H1 (cell line): ENCODE results near the gene IKZF2. TPM values are rescaled to one million over a fixed set of nuclear protein-coding genes. Genes with fewer than 3 reads are reported as not detected.

Source experiments
- CTCF ChIA-PET: fragments of 300-600 bp; sonication (Branson Sonifier 250); formaldehyde crosslinking; loops from one replicate; lab custom pipeline; 2021; ENCODE audit not compliant: partially characterized antibody; lab: Charles Lee
- POLR2A ChIA-PET: fragments of 300-600 bp; sonication (Branson Sonifier 250); formaldehyde crosslinking; loops from one replicate; lab custom pipeline; 2021; ENCODE audit warnings: inconsistent platforms; ENCODE audit not compliant: partially characterized antibody; lab: Charles Lee
- DNase-seq, 2 experiments: peaks; one replicate each; pipeline versions ENCODE4 v3.0.0 to v3.0.0-alpha.2; 2010 to 2022; ENCODE audit warnings: low spot score in 2 of 2, low read depth in 1 of 2, mixed read lengths in 1 of 2
- FAIRE-seq: peaks from 2 replicates; lab custom pipeline; 2011; peaks lifted over from hg19 to GRCh38; lab: Jason Lieb, UNC
- H2AFZ ChIP-seq: 2 replicates; pipeline ENCODE4 v1.8.1; 2012; ENCODE audit warnings: low read length, inconsistent platforms
- H2AK5ac ChIP-seq: 2 replicates; pipeline ENCODE4 v1.6.1; 2013; ENCODE audit warnings: low read depth, low read length
- H2BK120ac ChIP-seq: replicated peaks from 2 replicates; pipeline ENCODE3; 2013; ENCODE audit warnings: low read depth, low read length, inconsistent platforms
- H2BK12ac ChIP-seq: 2 replicates; pipeline ENCODE4 v1.6.1; 2013; ENCODE audit warnings: low read depth, low read length
- H2BK15ac ChIP-seq: 2 replicates; pipeline ENCODE4 v1.6.1; 2013; ENCODE audit warnings: low read length
- H2BK20ac ChIP-seq: 2 replicates; pipeline ENCODE4 v1.6.1; 2013; ENCODE audit warnings: low read length
- H2BK5ac ChIP-seq: 2 replicates; pipeline ENCODE4 v1.6.1; 2013; ENCODE audit warnings: low read depth, low read length
- H3K14ac ChIP-seq: 2 replicates; pipeline ENCODE4 v1.6.1; 2013; ENCODE audit warnings: inconsistent platforms; ENCODE audit not compliant: insufficient read length
- H3K18ac ChIP-seq: 2 replicates; pipeline ENCODE4 v1.6.1; 2013; ENCODE audit warnings: low read length; ENCODE audit errors: extremely low read depth
- H3K23ac ChIP-seq: 2 replicates; pipeline ENCODE4 v1.6.1; 2013; ENCODE audit warnings: inconsistent platforms; ENCODE audit not compliant: insufficient read length
- H3K23me2 ChIP-seq: 2 replicates; pipeline ENCODE4 v1.6.1; 2013; ENCODE audit warnings: low read depth, low read length
- H3K27ac ChIP-seq: 2 replicates; pipeline ENCODE4 v1.6.1; 2011; ENCODE audit warnings: low read depth, low read length, inconsistent platforms
- H3K27me3 ChIP-seq, 4 experiments: replicated peaks in 1 of 4; 1 replicate in 1 of 4; 2 replicates in 3 of 4; pipeline versions ENCODE4 v1.6.1 to v1.8.1; 2011 to 2013; ENCODE audit warnings: low read length in 3 of 4, mild to moderate bottlenecking in 3 of 4, inconsistent platforms in 2 of 4, mixed read lengths in 2 of 4, moderate library complexity in 1 of 4; ENCODE audit not compliant: control insufficient read depth in 3 of 4, insufficient read depth in 3 of 4; ENCODE audit errors: extremely low read depth in 1 of 4
- H3K36me3 ChIP-seq, 4 experiments: 2 replicates each; pipeline versions ENCODE4 v1.6.1 to v1.8.1; 2011 to 2013; ENCODE audit warnings: mild to moderate bottlenecking in 4 of 4, low read length in 3 of 4, moderate library complexity in 2 of 4, control low read depth in 1 of 4, inconsistent platforms in 1 of 4; ENCODE audit not compliant: insufficient read depth in 4 of 4, control insufficient read depth in 2 of 4
- H3K4ac ChIP-seq: replicated peaks from 2 replicates; pipeline ENCODE3; 2013; ENCODE audit warnings: low read length, low read depth, mixed read lengths, inconsistent platforms; ENCODE audit not compliant: insufficient read length
- H3K4me1 ChIP-seq, 4 experiments: replicated peaks in 1 of 4; 1 replicate in 1 of 4; 2 replicates in 3 of 4; pipeline versions ENCODE4 v1.6.1 to v1.8.1; 2011 to 2013; ENCODE audit warnings: low read length in 3 of 4, inconsistent platforms in 2 of 4, mixed read lengths in 1 of 4; ENCODE audit not compliant: insufficient read depth in 4 of 4, control insufficient read depth in 3 of 4
- H3K4me2 ChIP-seq, 2 experiments: 2 replicates each; pipeline versions ENCODE4 v1.6.1 to v1.8.1; 2011 to 2013; ENCODE audit warnings: low read depth in 2 of 2, low read length in 2 of 2, control low read depth in 1 of 2, inconsistent platforms in 1 of 2, mild to moderate bottlenecking in 1 of 2; ENCODE audit not compliant: insufficient read depth in 1 of 2
- H3K4me3 ChIP-seq, 4 experiments: fragments of 200-600, 300-600 bp in 1 of 4; sonication (generic), shearing (Covaris generic), sonication (Bioruptor Twin) in 1 of 4; 2 replicates each; pipeline versions ENCODE4 v1.5.1 to v1.8.1; 2011 to 2016; ENCODE audit warnings: low read length in 4 of 4, low read depth in 3 of 4, control low read depth in 2 of 4, inconsistent platforms in 2 of 4, mild to moderate bottlenecking in 2 of 4, mixed read lengths in 1 of 4, moderate library complexity in 1 of 4; ENCODE audit not compliant: insufficient read depth in 2 of 4; ENCODE audit errors: extremely low read depth in 1 of 4
- H3K56ac ChIP-seq: replicated peaks from 2 replicates; pipeline ENCODE3; 2013; ENCODE audit warnings: low read depth, mild to moderate bottlenecking, mixed read lengths, low read length, inconsistent platforms; ENCODE audit not compliant: insufficient read length
- H3K79me1 ChIP-seq: 2 replicates; pipeline ENCODE4 v1.6.1; 2013; ENCODE audit warnings: low read depth, low read length, control low read depth
- H3K79me2 ChIP-seq, 2 experiments: 2 replicates each; pipeline versions ENCODE4 v1.6.1 to v1.8.1; 2012 to 2013; ENCODE audit warnings: low read length in 2 of 2, mild to moderate bottlenecking in 2 of 2, inconsistent platforms in 1 of 2; ENCODE audit not compliant: insufficient read depth in 2 of 2, control insufficient read depth in 1 of 2
- H3K9ac ChIP-seq, 4 experiments: replicated peaks in 1 of 4; 1 replicate in 1 of 4; 2 replicates in 3 of 4; pipeline versions ENCODE4 v1.6.1 to v1.8.1; 2011 to 2013; ENCODE audit warnings: low read depth in 3 of 4, low read length in 3 of 4, control low read depth in 2 of 4, mild to moderate bottlenecking in 2 of 4, moderate library complexity in 2 of 4, inconsistent platforms in 1 of 4; ENCODE audit errors: extremely low read depth in 1 of 4
- H3K9me3 ChIP-seq, 2 experiments: 2 replicates each; pipeline versions ENCODE4 v1.6.1 to v1.8.1; 2012 to 2013; ENCODE audit warnings: mild to moderate bottlenecking in 2 of 2, moderate library complexity in 2 of 2, control low read depth in 1 of 2, inconsistent platforms in 1 of 2, low read depth in 1 of 2, low read length in 1 of 2, mixed read lengths in 1 of 2; ENCODE audit not compliant: insufficient read depth in 2 of 2
- H4K20me1 ChIP-seq, 2 experiments: replicated peaks in 1 of 2; 2 replicates each; pipeline versions ENCODE3 to v1.8.1; 2011 to 2013; ENCODE audit warnings: inconsistent platforms in 2 of 2, low read length in 2 of 2, mild to moderate bottlenecking in 1 of 2; ENCODE audit not compliant: insufficient read depth in 2 of 2, control insufficient read depth in 1 of 2
- H4K5ac ChIP-seq: 2 replicates; pipeline ENCODE4 v1.6.1; 2013; ENCODE audit warnings: low read length, low read depth, mixed read lengths, inconsistent platforms; ENCODE audit not compliant: insufficient read length
- H4K8ac ChIP-seq: 2 replicates; pipeline ENCODE4 v1.8.0; 2013; ENCODE audit warnings: mild to moderate bottlenecking, moderate library complexity, low read length, inconsistent platforms; ENCODE audit not compliant: insufficient read depth; ENCODE audit errors: extremely low read depth
- H4K91ac ChIP-seq: replicated peaks from 2 replicates; pipeline ENCODE3; 2013; ENCODE audit warnings: low read length, mixed read lengths, inconsistent platforms; ENCODE audit not compliant: insufficient read length
- CREB1 ChIP-seq: IDR thresholded peaks from 2 replicates; pipeline ENCODE4 v1.6.1; 2012; ENCODE audit warnings: inconsistent platforms
- KDM4A ChIP-seq: IDR thresholded peaks from one replicate; pipeline ENCODE4 v1.7.1; 2012; ENCODE audit warnings: low read depth, mild to moderate bottlenecking, moderate library complexity, low read length, inconsistent platforms; ENCODE audit not compliant: severe bottlenecking
- SIRT6 ChIP-seq: IDR thresholded peaks from one replicate; pipeline ENCODE4 v1.7.1; 2012; ENCODE audit warnings: low read length, inconsistent platforms
- polyA plus RNA-seq, 7 experiments: library from polyadenylated mRNA; depleted of rRNA in 3 of 7; stranded (reverse) in 5 of 7; unstranded in 2 of 7; fragments of >200 nt in 5 of 7; fragments of 200-250 nt in 2 of 7; gene quantifications; 1 replicate in 5 of 7; 2 replicates in 1 of 7; 4 replicates in 1 of 7; pipeline versions ENCODE4 v1.2.1 to v1.2.3, GENCODE V29; 2011 to 2013; ENCODE audit warnings: missing spikeins in 2 of 7, mixed read lengths in 2 of 7
- total RNA-seq: library from RNA; stranded (reverse); fragmentation: NEBNext Ultra II Directional; extraction: Animal tissue kit (Norgen Biotek cat#: 25700); gene quantifications from 2 replicates; pipeline ENCODE4 v1.2.1, GENCODE V29; 2021

IKZF2 gene
- total and polyA plus RNA-seq, 2 of the 8 experiments (the other 6 are each of a cell fraction or from before 2014, with no cell fraction given), result 1.7 to 4.4 TPM

DNA sequence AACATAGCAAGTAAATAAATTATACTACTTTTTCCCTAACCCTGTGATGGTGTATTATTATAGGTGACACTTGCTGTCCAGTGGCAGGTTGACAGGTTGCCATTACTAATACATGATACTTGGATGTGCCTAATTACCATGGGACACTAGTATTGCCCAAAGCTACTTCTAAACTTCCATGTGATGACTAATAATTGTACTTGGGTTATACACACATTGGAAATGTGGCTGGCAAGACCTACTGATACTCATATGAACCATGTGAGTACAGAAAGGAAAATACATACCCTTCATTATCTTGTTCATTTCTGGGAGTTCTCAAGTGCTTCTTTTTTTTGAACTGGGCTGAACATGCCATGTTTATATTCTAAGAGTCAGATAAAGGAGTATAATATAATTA, 156.4 kb downstream of the IKZF2 start:
- H4K20me1 ChIP-seq, result no peaks in the 10 kb centered on the region
- H3K56ac ChIP-seq, result no peak overlapping the region
- DNase-seq, result no peak
- no peaks in the 10 kb centered on the region for H3K23me2 ChIP-seq
- no peak overlapping the region for H2AK5ac ChIP-seq
- ChIA-PET CTCF (no interaction called here), POLR2A (no interaction called here)
- no peak overlapping the region for H3K14ac ChIP-seq
- no peak overlapping the region for H4K8ac ChIP-seq
- H3K79me2 ChIP-seq, result no peaks in the 10 kb centered on the region
- no peak overlapping the region for H2AFZ ChIP-seq
- no peaks in the 10 kb centered on the region for H3K9me3 ChIP-seq
- H2BK5ac ChIP-seq, result no peak overlapping the region
- H3K4me3 ChIP-seq, result no peak overlapping the region
- no peak overlapping the region for H3K18ac ChIP-seq
- H3K27ac ChIP-seq, result no peak overlapping the region
- H4K91ac ChIP-seq, result no peak overlapping the region
- H3K79me1 ChIP-seq, result no peaks in the 10 kb centered on the region
- H3K9ac ChIP-seq, result no peak overlapping the region
- H2BK120ac ChIP-seq, result no peak overlapping the region
- H3K4ac ChIP-seq, result no peak overlapping the region
- no peaks in the 10 kb centered on the region for H3K4me1 ChIP-seq
- H4K5ac ChIP-seq, result no peak overlapping the region
- H2BK12ac ChIP-seq, result no peak overlapping the region
- no peak overlapping the region for H3K4me2 ChIP-seq
- H2BK15ac ChIP-seq, result no peak overlapping the region
- no peaks in the 10 kb centered on the region for H3K27me3 ChIP-seq
- no peak for FAIRE-seq
- no peak overlapping the region for H3K23ac ChIP-seq
- H2BK20ac ChIP-seq, result no peak overlapping the region
- H3K36me3 ChIP-seq, result no peaks in the 10 kb centered on the region
- TF ChIP-seq SIRT6 (no peak), KDM4A (no peak), CREB1 (no peak)
